Ishikawa (cell line): ENCODE measurements around the gene DIS3L2.

Experiments
- CEBPB ChIP-seq: IDR thresholded peaks from 2 replicates; pipeline ENCODE4 v1.6.1; 2012
- CREB1 ChIP-seq: IDR thresholded peaks from 2 replicates; pipeline ENCODE4 v1.6.1; 2012; ENCODE audit warnings: low read depth
- EGR1 ChIP-seq: IDR thresholded peaks from 2 replicates; pipeline ENCODE4 v1.6.1; 2012
- RAD21 ChIP-seq: IDR thresholded peaks from 2 replicates; pipeline ENCODE4 v1.6.1; 2012; ENCODE audit warnings: low read depth
- TAF1 ChIP-seq: IDR thresholded peaks from 2 replicates; pipeline ENCODE4 v1.6.1; 2012; ENCODE audit warnings: low read depth, mild to moderate bottlenecking
- TCF12 ChIP-seq: IDR thresholded peaks from 2 replicates; pipeline ENCODE4 v1.6.1; 2012; ENCODE audit warnings: low read depth
- YY1 ChIP-seq: IDR thresholded peaks from 2 replicates; pipeline ENCODE4 v1.6.1; 2012; ENCODE audit warnings: low read depth
- ZBTB7A ChIP-seq: IDR thresholded peaks from 2 replicates; pipeline ENCODE4 v1.6.1; 2012; ENCODE audit warnings: low read depth
- TF ChIP-seq, protein P1 (sequence below): IDR thresholded peaks from 2 replicates; pipeline ENCODE4 v1.6.1; 2012

GRCh38 chr2:232009639-232010274 is 48.2 kb downstream of the DIS3L2 start:
- no peak for TF ChIP-seq TCF12
- TF ChIP-seq CEBPB = no peak
- TF ChIP-seq TAF1 = no peak
- no peak for TF ChIP-seq RAD21
- TF ChIP-seq CREB1 = no peak
- no peak for TF ChIP-seq ZBTB7A
- TF ChIP-seq EGR1 = no peak
- TF ChIP-seq, protein P1, sequence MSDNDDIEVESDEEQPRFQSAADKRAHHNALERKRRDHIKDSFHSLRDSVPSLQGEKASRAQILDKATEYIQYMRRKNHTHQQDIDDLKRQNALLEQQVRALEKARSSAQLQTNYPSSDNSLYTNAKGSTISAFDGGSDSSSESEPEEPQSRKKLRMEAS = no peak
- no peak for TF ChIP-seq YY1
